Stimulated activated CD4-positive, alpha-beta T cell treated with anti-CD3 and anti-CD28 coated beads, Interleukin-2, amount 100 ng/mL, for 4 hours (primary cell): Measurements from ENCODE around the gene RNU1-4.
"Not testable (repeated sequence)": the region's sequence is repeated elsewhere in the genome, so short reads cannot be mapped to it uniquely, and the experiment has no call there.

Experiments used
- DNase-seq: peaks from one replicate; pipeline ENCODE4 v3.0.0-alpha.2; 2020; ENCODE audit warnings: low read depth

The RNU1-4 gene

GRCh38 chr1:16728243-16728949, 11.9 kb upstream of the RNU1-4 start:
- DNase-seq, result not testable (repeated sequence)

GRCh38 chr1:16732254-16732896, 7.9 kb upstream of the RNU1-4 start:
- DNase-seq, result not testable (repeated sequence)

GRCh38 chr1:16741230-16741629, 914 bp downstream of the RNU1-4 start:
- DNase-seq, result not testable (repeated sequence)

- DNase-seq, result not testable (repeated sequence)
Observed at GRCh38 chr1:16747660-16748059, 7.3 kb downstream of the RNU1-4 start.

GRCh38 chr1:16748710-16749109, 8.4 kb downstream of the RNU1-4 start:
- DNase-seq, result not testable (repeated sequence)

GRCh38 chr1:16749910-16750888, 9.9 kb downstream of the RNU1-4 start:
- not testable (repeated sequence) for DNase-seq

- DNase-seq, result not testable (repeated sequence)
Observed at GRCh38 chr1:16752770-16753169, 12.5 kb downstream of the RNU1-4 start.

GRCh38 chr1:16755385-16755784, 15.1 kb downstream of the RNU1-4 start:
- not testable (repeated sequence) for DNase-seq

GRCh38 chr1:16755932-16756331, 15.6 kb downstream of the RNU1-4 start:
- DNase-seq, result not testable (repeated sequence)

GRCh38 chr1:16757574-16757973, 17.3 kb downstream of the RNU1-4 start:
- not testable (repeated sequence) for DNase-seq

- not testable (repeated sequence) for DNase-seq
Observed at GRCh38 chr1:16758060-16758459, 17.7 kb downstream of the RNU1-4 start.

- DNase-seq, result not testable (repeated sequence)
Observed at GRCh38 chr1:16759041-16759493, 18.8 kb downstream of the RNU1-4 start.

- DNase-seq, result not testable (repeated sequence)
Observed at GRCh38 chr1:16759650-16760455, 19.5 kb downstream of the RNU1-4 start.

GRCh38 chr1:16760456-16760765, 20.1 kb downstream of the RNU1-4 start:
- DNase-seq, result not testable (repeated sequence)

- not testable (repeated sequence) for DNase-seq
Observed at GRCh38 chr1:16760801-16761200, 20.5 kb downstream of the RNU1-4 start.

GRCh38 chr1:16764248-16764819, 24.0 kb downstream of the RNU1-4 start:
- not testable (repeated sequence) for DNase-seq

- DNase-seq, result not testable (repeated sequence)
Observed at GRCh38 chr1:16764820-16765655, 24.7 kb downstream of the RNU1-4 start.

- not testable (repeated sequence) for DNase-seq
Observed at GRCh38 chr1:16765731-16766605, 25.7 kb downstream of the RNU1-4 start.

- not testable (repeated sequence) for DNase-seq
Observed at GRCh38 chr1:16766689-16767256, 26.5 kb downstream of the RNU1-4 start.
